Measurements from ENCODE around the gene RNF112.

RNF112 gene

DNA sequence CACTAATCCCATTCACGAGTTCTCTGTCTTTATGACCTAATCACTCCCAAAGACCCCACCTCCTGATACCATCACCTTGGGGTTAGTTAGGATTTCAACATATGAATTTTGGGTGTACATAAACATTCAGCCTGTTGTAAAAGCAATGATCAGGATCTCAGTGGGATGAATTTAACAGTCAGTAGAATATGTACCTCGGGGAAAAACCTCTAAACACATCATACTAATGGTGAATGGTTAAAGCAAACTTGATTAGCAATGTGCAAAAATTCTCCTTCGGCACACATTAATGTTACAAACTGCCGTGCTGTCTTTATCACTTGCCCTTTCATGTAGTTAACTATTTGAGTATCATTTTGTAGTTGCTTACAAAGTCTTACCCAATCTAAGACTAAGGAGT is 10.2 kb downstream of the RNF112 start:
- Histone ChIP-seq H3K27ac (no peak overlapping the region), H3K27me3 (replicated peaks) (no peaks in the 10 kb centered on the region), H3K4me3 (ENCODE audit: low read depth, low read length) (no peak overlapping the region), H3K36me3 (replicated peaks) (no peaks in the 10 kb centered on the region)
- TF ChIP-seq, protein P1, sequence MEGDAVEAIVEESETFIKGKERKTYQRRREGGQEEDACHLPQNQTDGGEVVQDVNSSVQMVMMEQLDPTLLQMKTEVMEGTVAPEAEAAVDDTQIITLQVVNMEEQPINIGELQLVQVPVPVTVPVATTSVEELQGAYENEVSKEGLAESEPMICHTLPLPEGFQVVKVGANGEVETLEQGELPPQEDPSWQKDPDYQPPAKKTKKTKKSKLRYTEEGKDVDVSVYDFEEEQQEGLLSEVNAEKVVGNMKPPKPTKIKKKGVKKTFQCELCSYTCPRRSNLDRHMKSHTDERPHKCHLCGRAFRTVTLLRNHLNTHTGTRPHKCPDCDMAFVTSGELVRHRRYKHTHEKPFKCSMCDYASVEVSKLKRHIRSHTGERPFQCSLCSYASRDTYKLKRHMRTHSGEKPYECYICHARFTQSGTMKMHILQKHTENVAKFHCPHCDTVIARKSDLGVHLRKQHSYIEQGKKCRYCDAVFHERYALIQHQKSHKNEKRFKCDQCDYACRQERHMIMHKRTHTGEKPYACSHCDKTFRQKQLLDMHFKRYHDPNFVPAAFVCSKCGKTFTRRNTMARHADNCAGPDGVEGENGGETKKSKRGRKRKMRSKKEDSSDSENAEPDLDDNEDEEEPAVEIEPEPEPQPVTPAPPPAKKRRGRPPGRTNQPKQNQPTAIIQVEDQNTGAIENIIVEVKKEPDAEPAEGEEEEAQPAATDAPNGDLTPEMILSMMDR (IDR thresholded peaks at IDR 0.05; ENCODE audit: low read depth, low read length, missing control alignments): no peak
- in situ Hi-C loops (cut with HindIII; ENCODE audit: low pct_ligation_motif_present, low sequenced_read_pairs): no loop called here
- DNase-seq: no peak

DNA sequence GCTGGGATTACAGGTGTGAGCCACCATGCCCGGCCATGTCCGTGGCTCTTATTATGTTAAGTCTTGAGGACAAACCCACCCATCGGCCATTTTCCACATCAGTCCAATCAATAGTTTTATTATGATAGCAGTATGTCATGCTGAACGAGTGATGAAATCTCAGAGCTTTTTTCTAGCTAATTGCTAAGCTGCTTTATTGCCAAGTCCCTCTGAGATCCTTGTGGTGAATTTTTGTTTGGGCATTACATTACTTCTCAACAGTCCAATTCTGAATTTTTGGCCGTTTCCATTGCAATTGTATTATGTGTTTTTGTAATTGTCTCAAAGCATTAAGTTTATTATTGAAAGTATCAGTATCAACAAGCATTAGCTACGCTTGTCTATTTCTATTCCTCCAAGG is 10.9 kb downstream of the RNF112 start:
- Histone ChIP-seq H3K27ac (no peak overlapping the region), H3K4me3 (ENCODE audit: low read depth, low read length) (no peak overlapping the region), H3K27me3 (replicated peaks) (no peaks in the 10 kb centered on the region), H3K36me3 (replicated peaks) (no peaks in the 10 kb centered on the region)
- DNase-seq: no peak
- in situ Hi-C loops (cut with HindIII; ENCODE audit: low pct_ligation_motif_present, low sequenced_read_pairs): no loop called here
- TF ChIP-seq, protein P1 (IDR thresholded peaks at IDR 0.05; ENCODE audit: low read depth, low read length, missing control alignments): no peak

DNA sequence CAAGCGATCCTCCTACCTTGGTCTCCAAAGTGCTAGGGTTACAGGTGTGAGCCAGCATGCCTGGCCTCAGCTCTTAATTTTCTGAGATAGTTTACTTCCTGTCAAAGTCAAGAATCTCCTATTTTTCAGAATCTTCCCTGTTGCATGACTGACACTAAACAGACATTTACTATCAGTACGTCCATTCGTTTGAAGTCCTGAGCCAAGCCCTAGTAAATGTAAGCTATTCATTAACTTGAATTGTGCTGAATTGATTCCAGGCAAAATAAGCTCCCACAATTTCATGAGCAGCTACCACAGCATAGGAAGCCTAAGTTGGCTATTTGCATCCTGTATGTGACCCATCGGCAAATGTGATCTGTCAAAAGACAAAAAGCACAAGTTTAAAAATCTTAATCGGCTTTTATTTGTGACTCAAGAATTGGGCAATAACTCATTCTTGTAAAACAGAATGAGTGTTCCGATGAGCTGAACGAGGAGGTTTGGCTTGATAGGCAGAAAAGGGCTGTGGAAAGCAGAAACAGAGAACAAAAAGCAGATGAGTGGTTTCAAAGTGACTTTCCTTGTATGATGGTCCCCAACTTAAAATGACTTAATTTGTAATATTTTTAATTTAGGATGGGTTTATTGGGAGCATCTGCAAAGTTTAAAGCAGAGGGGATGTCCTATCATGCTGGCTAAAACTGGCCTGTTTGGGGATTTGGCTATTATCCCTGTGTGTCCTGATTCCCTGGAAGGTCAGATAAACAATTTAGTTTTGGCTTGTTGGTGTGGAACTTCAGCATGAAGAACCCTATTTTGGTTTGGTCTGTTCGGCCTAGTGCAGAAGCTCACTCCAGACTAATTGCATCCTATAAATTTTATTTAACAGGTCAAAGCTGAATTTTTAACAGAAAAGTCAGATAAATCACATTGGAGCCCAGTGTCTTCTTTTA is 14.2 kb downstream of the RNF112 start:
- TF ChIP-seq, protein P1 (IDR thresholded peaks at IDR 0.05; ENCODE audit: low read depth, low read length, missing control alignments): no peak
- in situ Hi-C loops (cut with HindIII; ENCODE audit: low pct_ligation_motif_present, low sequenced_read_pairs): no loop called here
- DNase-seq: no peak

DNA sequence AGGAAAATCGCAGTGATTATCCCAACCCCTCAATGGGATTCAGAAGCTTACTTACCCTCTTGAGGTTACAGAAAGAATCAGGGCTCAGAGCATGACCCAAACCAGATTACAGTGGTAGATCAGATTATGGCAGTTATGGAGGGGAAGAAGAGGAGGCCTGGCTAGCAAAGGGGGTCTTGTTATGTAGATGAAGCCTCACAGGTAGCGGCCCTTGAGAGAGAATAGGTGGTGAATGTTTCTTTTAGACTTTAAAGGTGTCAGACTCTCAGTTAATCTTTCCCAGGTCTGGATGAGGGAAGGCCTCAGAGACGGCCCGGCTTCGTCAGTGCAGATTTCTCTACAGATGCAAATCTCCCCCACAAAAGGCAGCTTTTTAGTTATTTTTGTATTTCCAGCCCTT is 15.6 kb downstream of the RNF112 start:
- no peak overlapping the region for H3K27ac ChIP-seq
- TF ChIP-seq, protein P1 (IDR thresholded peaks at IDR 0.05; ENCODE audit: low read depth, low read length, missing control alignments): no peak
- H3K27me3 ChIP-seq (replicated peaks): no peaks in the 10 kb centered on the region
- in situ Hi-C loops (cut with HindIII; ENCODE audit: low pct_ligation_motif_present, low sequenced_read_pairs): no loop called here
- no peak overlapping the region for H3K4me3 ChIP-seq (ENCODE audit: low read depth, low read length)
- DNase-seq: no peak
- H3K36me3 ChIP-seq (replicated peaks): no peaks in the 10 kb centered on the region

More for the DNA sequence above, 14.2 kb downstream of the RNF112 start:
- Histone ChIP-seq H3K36me3 (replicated peaks) (no peaks in the 10 kb centered on the region), H3K27me3 (replicated peaks) (no peaks in the 10 kb centered on the region), H3K27ac (no peak overlapping the region), H3K4me3 (ENCODE audit: low read depth, low read length) (no peak overlapping the region)

DNA sequence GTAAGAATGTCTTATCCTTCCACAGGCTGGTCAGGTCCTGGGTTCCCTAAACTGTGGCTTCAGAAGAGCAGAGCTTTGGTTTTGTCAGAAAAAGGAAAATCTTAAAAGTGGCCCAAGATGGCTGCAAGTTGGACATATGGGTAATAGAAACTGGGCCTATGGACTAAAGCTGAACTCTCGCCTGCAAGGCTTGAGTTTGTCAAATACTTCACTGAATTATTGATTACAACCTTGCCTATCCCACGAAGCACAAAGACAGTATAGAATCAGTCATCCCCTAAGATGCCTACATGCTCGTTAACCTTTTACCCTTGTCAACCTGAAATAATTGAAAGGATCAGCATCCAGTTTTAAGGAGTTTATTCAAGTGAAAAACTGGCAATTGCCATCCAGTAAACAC is 20.7 kb downstream of the RNF112 start:
- DNase-seq: no peak
- in situ Hi-C loops (cut with HindIII; ENCODE audit: low pct_ligation_motif_present, low sequenced_read_pairs): no loop called here
- Histone ChIP-seq H3K36me3 (replicated peaks) (no peaks in the 10 kb centered on the region), H3K4me3 (ENCODE audit: low read depth, low read length) (no peak overlapping the region), H3K27ac (no peak overlapping the region), H3K27me3 (replicated peaks) (no peaks in the 10 kb centered on the region)
- TF ChIP-seq, protein P1 (IDR thresholded peaks at IDR 0.05; ENCODE audit: low read depth, low read length, missing control alignments): no peak

Data from brain microvascular endothelial cell (primary cell).